Stimulated activated memory B cell treated with anti-CD40 and anti-IgM and Interleukin-4, amounts not matched to agents 10 μg/mL and 1 μg/mL and 100 μg/mL, for 72 hours (primary cell): ENCODE measurements around the gene MUC5B.

Experiments used
- ATAC-seq: fragments of 150-1000 bp; cut with Tn5 transposase; 2 replicates; pipeline ENCODE4 v1.10.0; 2021
- H3K27ac Mint-ChIP-seq: one replicate; pipeline ENCODE4 v1.8.0; 2022; ENCODE audit warnings: mild to moderate bottlenecking, mixed read lengths
- H3K27me3 Mint-ChIP-seq: one replicate; pipeline ENCODE4 v1.8.0; 2022; ENCODE audit warnings: mixed read lengths
- H3K36me3 Mint-ChIP-seq: one replicate; pipeline ENCODE4 v1.8.0; 2022; ENCODE audit warnings: mixed read lengths
- H3K4me1 Mint-ChIP-seq: one replicate; pipeline ENCODE4 v1.8.0; 2022; ENCODE audit warnings: mixed read lengths
- H3K4me3 Mint-ChIP-seq: one replicate; pipeline ENCODE4 v1.8.0; 2022; ENCODE audit warnings: mild to moderate bottlenecking, moderate library complexity, mixed read lengths
- H3K9me3 Mint-ChIP-seq: one replicate; pipeline ENCODE4 v1.8.0; 2022; ENCODE audit warnings: mixed read lengths

The MUC5B gene

DNA sequence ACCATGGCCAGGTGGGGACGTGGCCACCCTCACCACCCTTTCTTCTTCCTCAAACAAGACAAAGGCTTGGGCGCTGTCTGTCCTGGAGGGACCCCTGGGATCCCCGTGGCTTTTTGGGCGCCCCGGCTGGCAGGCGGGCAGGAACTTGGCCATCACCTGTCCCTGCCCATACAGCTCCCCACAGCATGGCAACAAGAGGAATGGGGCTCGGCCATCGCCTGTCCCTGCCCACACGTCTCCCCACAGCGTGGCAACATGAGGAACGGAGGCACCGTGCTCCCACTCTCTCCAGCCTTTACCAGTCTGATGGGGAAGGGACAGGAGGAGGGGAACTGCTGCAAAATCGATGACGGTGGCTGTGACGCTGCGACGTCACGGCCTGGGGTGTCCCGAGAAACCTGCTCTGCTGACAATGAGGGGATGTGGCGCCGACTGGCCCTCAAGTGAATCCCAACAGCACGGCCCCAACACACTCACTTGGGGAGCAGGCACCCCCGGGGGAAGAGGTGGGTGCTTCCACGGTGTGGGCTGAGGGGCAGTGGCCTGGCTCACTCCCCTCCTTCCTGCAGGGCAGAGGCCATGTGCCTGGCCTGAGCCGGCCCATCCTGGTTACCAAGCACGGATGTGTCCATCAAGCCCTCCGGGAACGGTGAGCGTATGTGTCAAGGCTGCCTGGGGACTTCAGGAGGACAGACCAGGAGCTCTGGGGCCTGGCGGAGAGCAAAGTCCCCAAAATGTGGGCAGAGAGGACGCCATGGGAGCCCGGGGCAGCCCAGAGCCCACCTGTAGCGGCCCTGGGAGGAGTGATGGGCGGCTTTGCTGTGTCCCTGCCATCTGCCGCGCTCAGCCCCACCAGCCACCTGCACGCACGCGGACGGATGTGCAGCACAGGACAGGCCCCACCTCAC lies 56.2 kb downstream of the MUC5B start:
- Mint-ChIP-seq H3K36me3 (peaks cover 52% of the 10 kb centered on the region), H3K27ac (no peak overlapping the region), H3K9me3 (no peaks in the 10 kb centered on the region), H3K4me1 (no peaks in the 10 kb centered on the region), H3K27me3 (no peaks in the 10 kb centered on the region), H3K4me3 (no peak overlapping the region)
- no peak for ATAC-seq

DNA sequence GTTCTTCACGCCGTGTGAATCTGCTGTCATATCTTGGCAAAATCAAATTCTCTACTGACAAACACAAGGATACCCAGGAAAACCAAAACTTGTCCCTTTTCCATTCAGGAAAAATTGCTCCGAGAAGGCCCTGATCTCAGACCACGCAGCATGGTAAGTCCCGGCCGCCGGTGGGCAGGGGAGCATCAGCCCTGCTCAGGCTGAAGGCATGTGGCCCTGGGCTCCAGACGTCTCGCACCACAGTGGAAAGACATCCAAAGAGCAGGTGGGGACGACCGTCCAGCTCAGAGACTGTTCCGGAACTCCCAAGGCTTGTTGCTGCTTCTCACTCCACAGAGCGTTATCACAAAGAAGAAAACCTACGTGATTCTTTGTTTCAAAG lies 56.8 kb downstream of the MUC5B start:
- H3K27ac Mint-ChIP-seq, result no peak overlapping the region
- ATAC-seq, result no peak
- H3K4me1 Mint-ChIP-seq, result no peaks in the 10 kb centered on the region
- no peaks in the 10 kb centered on the region for H3K9me3 Mint-ChIP-seq
- H3K27me3 Mint-ChIP-seq, result no peaks in the 10 kb centered on the region
- H3K4me3 Mint-ChIP-seq, result no peak overlapping the region
- peaks cover 52% of the 10 kb centered on the region for H3K36me3 Mint-ChIP-seq

DNA sequence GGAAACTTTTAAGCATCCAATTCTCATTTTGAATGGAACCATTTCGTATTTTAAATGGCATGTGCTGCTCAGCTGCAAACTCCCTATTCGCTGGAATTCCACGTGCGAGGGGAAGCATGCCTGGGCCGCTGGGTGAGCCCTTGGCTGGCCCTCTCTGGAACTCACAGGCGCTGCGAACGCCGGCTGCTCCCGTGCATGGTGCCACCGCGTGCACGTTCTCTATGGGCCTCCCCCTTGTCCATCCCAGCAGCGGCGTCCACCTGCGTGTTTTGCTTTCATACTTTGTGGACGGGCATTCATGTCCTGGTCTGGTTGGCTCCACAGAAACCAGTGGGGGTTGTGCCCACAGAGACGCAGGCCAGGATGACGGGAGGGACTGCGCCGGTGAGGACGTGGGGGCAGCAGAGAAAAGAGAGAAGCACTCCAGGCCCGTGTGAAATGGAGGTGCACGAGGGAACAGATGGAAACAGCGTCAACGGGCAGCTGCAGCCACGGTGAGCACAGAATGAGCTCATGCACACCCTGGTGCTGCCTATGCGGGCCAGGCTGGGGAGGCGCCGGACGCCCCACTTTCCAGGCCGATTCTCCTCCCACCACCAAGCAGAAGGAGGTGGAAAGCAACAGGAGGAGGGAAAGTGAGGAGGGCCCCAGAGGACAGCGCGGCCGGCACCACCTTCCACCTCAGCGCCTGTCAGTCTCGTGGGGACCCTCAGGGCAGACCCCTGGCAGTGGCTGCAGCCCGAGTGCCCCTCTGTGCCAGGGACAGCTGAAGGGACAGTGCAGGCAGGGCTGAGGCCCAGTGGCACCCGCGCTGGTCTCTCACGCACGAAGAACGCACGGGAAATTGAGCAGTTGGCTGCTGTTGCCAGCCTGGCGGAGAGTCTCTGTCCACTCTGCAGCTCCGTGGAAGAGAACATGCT lies 57.5 kb downstream of the MUC5B start:
- Mint-ChIP-seq H3K27me3 (no peaks in the 10 kb centered on the region), H3K4me3 (no peak overlapping the region), H3K4me1 (no peaks in the 10 kb centered on the region), H3K9me3 (no peaks in the 10 kb centered on the region), H3K27ac (no peak overlapping the region), H3K36me3 (peaks cover 57% of the 10 kb centered on the region)
- ATAC-seq, result no peak

DNA sequence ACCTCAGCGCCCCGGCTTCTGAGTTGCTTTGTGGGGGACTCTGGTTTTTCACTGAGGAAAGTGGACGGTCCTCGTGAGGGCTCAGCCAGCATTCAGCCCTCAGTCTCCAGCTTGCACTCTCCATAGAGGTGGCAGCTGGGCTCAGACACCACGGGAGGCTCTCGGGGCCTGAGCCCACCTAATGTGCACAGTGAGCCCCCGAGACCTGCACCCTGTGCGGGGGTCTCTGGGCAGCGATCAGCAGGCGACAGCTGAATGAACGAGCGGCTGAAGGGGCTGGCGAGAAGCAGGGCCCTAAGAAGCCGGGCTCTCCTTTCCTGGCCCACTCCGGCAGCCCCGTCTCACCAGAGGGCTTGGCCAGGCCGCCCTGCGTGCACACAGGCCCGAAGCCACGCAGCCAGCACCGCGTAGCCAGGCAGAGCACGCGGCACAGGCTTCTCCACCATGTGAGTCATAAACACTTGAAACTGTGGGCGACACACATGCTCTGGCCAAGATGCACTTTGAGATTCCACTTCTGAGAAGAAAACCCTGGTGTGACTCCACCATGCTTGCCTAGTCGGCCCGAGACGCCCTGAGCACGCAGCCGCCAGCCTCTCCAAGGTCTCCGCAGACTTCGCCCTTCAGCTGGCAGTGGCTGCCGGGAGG lies 58.6 kb downstream of the MUC5B start:
- no peaks in the 10 kb centered on the region for H3K4me1 Mint-ChIP-seq
- peaks cover 58% of the 10 kb centered on the region for H3K36me3 Mint-ChIP-seq
- H3K27ac Mint-ChIP-seq, result no peak overlapping the region
- H3K9me3 Mint-ChIP-seq, result no peaks in the 10 kb centered on the region
- no peak for ATAC-seq
- no peak overlapping the region for H3K4me3 Mint-ChIP-seq
- no peaks in the 10 kb centered on the region for H3K27me3 Mint-ChIP-seq

DNA sequence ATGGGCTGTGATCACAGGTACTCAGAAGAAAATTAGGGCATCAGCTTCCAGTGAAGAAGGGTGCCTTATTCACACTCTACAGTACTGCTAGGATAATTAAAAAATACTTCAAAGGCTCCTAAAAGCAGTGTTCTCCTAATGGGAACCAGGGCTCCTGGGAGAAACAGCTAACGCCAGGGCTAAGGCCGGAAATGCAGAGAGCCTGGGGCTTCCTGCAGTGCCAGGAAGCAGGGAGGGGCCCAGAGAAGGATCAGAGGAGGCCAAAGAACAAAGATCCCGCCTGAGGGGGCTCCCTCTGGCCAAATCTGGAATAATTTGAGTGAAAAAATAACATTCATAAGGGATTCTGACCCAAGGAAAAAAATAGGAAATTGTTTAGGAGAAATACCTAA lies 59.1 kb downstream of the MUC5B start:
- no peaks in the 10 kb centered on the region for H3K4me1 Mint-ChIP-seq
- H3K9me3 Mint-ChIP-seq, result no peaks in the 10 kb centered on the region
- no peak overlapping the region for H3K27ac Mint-ChIP-seq
- peaks cover 57% of the 10 kb centered on the region for H3K36me3 Mint-ChIP-seq
- no peak overlapping the region for H3K4me3 Mint-ChIP-seq
- no peak for ATAC-seq
- no peaks in the 10 kb centered on the region for H3K27me3 Mint-ChIP-seq

DNA sequence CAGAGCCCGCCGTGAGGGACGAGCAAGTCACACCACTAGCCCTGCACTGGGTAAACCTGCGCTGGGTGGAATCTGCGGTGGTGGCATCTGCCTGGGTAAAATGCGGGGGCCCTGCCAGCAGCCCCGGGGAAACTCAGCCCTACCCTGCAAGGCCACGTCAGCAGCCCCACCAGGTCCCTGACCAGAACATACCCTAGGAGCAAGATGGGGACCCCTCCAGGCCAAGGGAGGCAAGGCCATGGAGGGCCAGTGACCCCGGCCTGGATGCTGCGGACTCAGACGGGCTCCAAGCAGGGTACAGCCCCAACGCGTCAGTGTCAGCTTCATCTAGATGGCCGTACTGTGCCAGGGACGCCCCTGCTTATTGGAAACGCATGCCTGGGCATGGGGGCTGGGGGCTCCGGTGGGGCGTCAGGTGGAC lies 60.2 kb downstream of the MUC5B start:
- no peak for ATAC-seq
- no peak overlapping the region for H3K4me3 Mint-ChIP-seq

GRCh38 chr11:1283906-1284305 lies 61.0 kb downstream of the MUC5B start:
- no peaks in the 10 kb centered on the region for H3K9me3 Mint-ChIP-seq
- H3K27me3 Mint-ChIP-seq, result no peaks in the 10 kb centered on the region
- H3K4me1 Mint-ChIP-seq, result no peaks in the 10 kb centered on the region
- peaks cover 56% of the 10 kb centered on the region for H3K36me3 Mint-ChIP-seq
- H3K4me3 Mint-ChIP-seq, result no peak overlapping the region
- no peak overlapping the region for H3K27ac Mint-ChIP-seq
- ATAC-seq, result no peak

More for the DNA sequence above, 60.2 kb downstream of the MUC5B start:
- Mint-ChIP-seq H3K4me1 (no peaks in the 10 kb centered on the region), H3K36me3 (peaks cover 55% of the 10 kb centered on the region), H3K9me3 (no peaks in the 10 kb centered on the region), H3K27ac (no peak overlapping the region), H3K27me3 (no peaks in the 10 kb centered on the region)

DNA sequence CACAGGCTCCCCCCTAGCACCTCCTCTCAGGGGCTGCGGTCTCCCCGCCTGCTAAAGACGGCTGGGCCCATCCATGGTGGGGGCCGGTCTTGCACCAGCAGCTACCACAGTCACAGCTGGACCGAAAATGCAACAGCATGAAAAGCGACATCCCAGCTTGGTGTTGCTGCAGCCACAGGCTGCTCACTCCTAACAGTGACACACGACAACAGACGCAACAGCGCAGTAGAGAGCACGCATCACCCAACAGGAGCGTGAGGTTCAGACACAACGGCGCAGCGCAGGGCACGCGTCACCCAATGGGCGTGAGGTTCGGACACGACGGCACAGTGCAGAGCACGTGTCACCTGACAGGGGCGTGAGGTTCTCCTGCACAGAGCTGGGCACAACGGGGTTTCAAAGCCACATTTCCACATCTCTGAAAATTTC lies 62.5 kb downstream of the MUC5B start:
- Mint-ChIP-seq H3K4me3 (no peak overlapping the region), H3K36me3 (peaks cover 46% of the 10 kb centered on the region), H3K4me1 (no peaks in the 10 kb centered on the region), H3K27ac (no peak overlapping the region), H3K27me3 (no peaks in the 10 kb centered on the region), H3K9me3 (no peaks in the 10 kb centered on the region)
- no peak for ATAC-seq

GRCh38 chr11:1285876-1286275 lies 63.0 kb downstream of the MUC5B start:
- Mint-ChIP-seq H3K27me3 (no peaks in the 10 kb centered on the region), H3K4me3 (no peak overlapping the region), H3K27ac (no peak overlapping the region), H3K9me3 (no peaks in the 10 kb centered on the region), H3K36me3 (peaks cover 46% of the 10 kb centered on the region), H3K4me1 (no peaks in the 10 kb centered on the region)
- peak; percentile 34 for ATAC-seq

DNA sequence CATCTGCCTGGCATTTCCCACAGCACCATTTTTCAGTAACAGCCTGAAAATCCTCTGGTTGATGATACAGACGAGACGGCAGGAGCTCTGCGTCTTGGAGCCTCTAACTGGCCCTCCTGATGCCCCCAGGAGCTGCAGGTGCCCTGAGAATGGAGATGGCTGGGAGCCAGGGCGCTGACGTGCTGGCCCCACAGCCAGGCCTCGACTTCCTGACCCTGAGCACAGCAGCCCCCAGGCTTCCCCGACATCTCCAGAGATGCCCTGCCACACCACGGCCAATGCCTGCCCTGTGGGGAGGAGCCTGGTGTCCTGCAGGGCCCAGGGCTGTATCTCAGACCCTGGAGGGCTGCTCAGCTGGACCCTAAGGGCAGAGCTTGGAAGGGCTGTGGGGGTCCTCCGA lies 65.1 kb downstream of the MUC5B start:
- ATAC-seq, result no peak
- no peaks in the 10 kb centered on the region for H3K27me3 Mint-ChIP-seq
- H3K9me3 Mint-ChIP-seq, result no peaks in the 10 kb centered on the region
- H3K4me1 Mint-ChIP-seq, result peaks cover 6% of the 10 kb centered on the region
- H3K4me3 Mint-ChIP-seq, result no peak overlapping the region
- no peak overlapping the region for H3K27ac Mint-ChIP-seq
- peaks cover 55% of the 10 kb centered on the region for H3K36me3 Mint-ChIP-seq

GRCh38 chr11:1288426-1289151 lies 65.7 kb downstream of the MUC5B start:
- no peaks in the 10 kb centered on the region for H3K27me3 Mint-ChIP-seq
- H3K4me1 Mint-ChIP-seq, result peaks cover 6% of the 10 kb centered on the region
- ATAC-seq, result no peak
- no peak overlapping the region for H3K27ac Mint-ChIP-seq
- peaks cover 62% of the 10 kb centered on the region for H3K36me3 Mint-ChIP-seq
- H3K4me3 Mint-ChIP-seq, result no peak overlapping the region
- no peaks in the 10 kb centered on the region for H3K9me3 Mint-ChIP-seq

- ATAC-seq, result no peak
- no peaks in the 10 kb centered on the region for H3K27me3 Mint-ChIP-seq
- peaks cover 6% of the 10 kb centered on the region for H3K4me1 Mint-ChIP-seq
- H3K9me3 Mint-ChIP-seq, result no peaks in the 10 kb centered on the region
- no peak overlapping the region for H3K4me3 Mint-ChIP-seq
- H3K36me3 Mint-ChIP-seq, result peaks cover 66% of the 10 kb centered on the region
- H3K27ac Mint-ChIP-seq, result no peak overlapping the region
Observed at GRCh38 chr11:1289211-1289935, 66.5 kb downstream of the MUC5B start.

- Mint-ChIP-seq H3K27me3 (no peaks in the 10 kb centered on the region), H3K9me3 (no peaks in the 10 kb centered on the region), H3K36me3 (peaks cover 61% of the 10 kb centered on the region), H3K27ac (no peak overlapping the region), H3K4me3 (no peak overlapping the region), H3K4me1 (peaks cover 6% of the 10 kb centered on the region)
- no peak for ATAC-seq
Observed at GRCh38 chr11:1290052-1291040, 67.5 kb downstream of the MUC5B start.
